Measurements from ENCODE around the gene TTC24. TPM values are rescaled to one million over a fixed set of nuclear protein-coding genes. Genes with fewer than 3 reads are reported as not detected.

TTC24 gene
- total RNA-seq, 1 donor from 2014 or later, result 19.6 TPM

GRCh38 chr1:156544592-156545102 is 34.9 kb upstream of the TTC24 start:
- Mint-ChIP-seq H3K36me3 (ENCODE audit: low read depth) (no peaks in the 10 kb centered on the region), H3K27me3 (no peaks in the 10 kb centered on the region), H3K9me3 (no peaks in the 10 kb centered on the region), H3K27ac (no peak overlapping the region), H3K4me1 (no peaks in the 10 kb centered on the region), H3K4me3 (no peak overlapping the region)
- TF ChIP-seq CTCF (IDR thresholded peaks at IDR 0.05), result no peak
- ATAC-seq (ENCODE audit: low read depth) (no peak), DNase-seq (no peak)
- CTCF ChIA-PET, result no interaction called here
- POLR2A ChIA-PET, result interaction anchor here (0.6 kb wide), 1 partner anchor 211 kb away, joined by 4 read pairs; no protein-coding TSS in a partner anchor
- intact Hi-C loops (cut with micrococcal nuclease), result loop anchor here (5.0 kb wide), 1 partner anchor 37 kb away; no protein-coding TSS in a partner anchor

GRCh38 chr1:156546267-156546666 is 33.3 kb upstream of the TTC24 start:
- ATAC-seq (ENCODE audit: low read depth), result no peak
- Mint-ChIP-seq H3K27ac (no peak overlapping the region), H3K4me3 (no peak overlapping the region), H3K36me3 (ENCODE audit: low read depth) (no peaks in the 10 kb centered on the region), H3K27me3 (no peaks in the 10 kb centered on the region), H3K9me3 (no peaks in the 10 kb centered on the region), H3K4me1 (peaks cover 10% of the 10 kb centered on the region)
- POLR2A ChIA-PET, result no interaction called here
- no peak for TF ChIP-seq CTCF (IDR thresholded peaks at IDR 0.05)
- CTCF ChIA-PET, result no interaction called here
- no peak for DNase-seq
- intact Hi-C loops (cut with micrococcal nuclease), result loop anchor here (5.0 kb wide), 1 partner anchor 39 kb away; no protein-coding TSS in a partner anchor

GRCh38 chr1:156547434-156547833 is 32.1 kb upstream of the TTC24 start:
- DNase-seq (no peak), ATAC-seq (ENCODE audit: low read depth) (no peak)
- no peak for TF ChIP-seq CTCF (IDR thresholded peaks at IDR 0.05)
- ChIA-PET CTCF (interaction anchor here (0.6 kb wide), 1 partner anchor 36 kb away, joined by 5 read pairs; no protein-coding TSS in a partner anchor), POLR2A (interaction anchor here (0.6 to 1.2 kb wide), 2 partner anchors 55 to 59 kb away, joined by 3 to 5 read pairs; no protein-coding TSS in a partner anchor)
- Mint-ChIP-seq H3K27ac (no peak overlapping the region), H3K36me3 (ENCODE audit: low read depth) (no peaks in the 10 kb centered on the region), H3K4me3 (no peak overlapping the region), H3K9me3 (no peaks in the 10 kb centered on the region), H3K27me3 (no peaks in the 10 kb centered on the region), H3K4me1 (peaks cover 21% of the 10 kb centered on the region)
- intact Hi-C loops (cut with micrococcal nuclease), result loop anchor here (5.0 kb wide), 1 partner anchor 40 kb away; no protein-coding TSS in a partner anchor

GRCh38 chr1:156547982-156548381 is 31.5 kb upstream of the TTC24 start:
- Mint-ChIP-seq H3K36me3 (ENCODE audit: low read depth) (no peaks in the 10 kb centered on the region), H3K4me3 (no peak overlapping the region), H3K4me1 (peaks cover 27% of the 10 kb centered on the region), H3K27me3 (no peaks in the 10 kb centered on the region), H3K9me3 (no peaks in the 10 kb centered on the region), H3K27ac (no peak overlapping the region)
- ChIA-PET CTCF (no interaction called here), POLR2A (interaction anchor here (0.6 to 1.2 kb wide), 2 partner anchors 55 to 59 kb away, joined by 3 to 5 read pairs; no protein-coding TSS in a partner anchor)
- no peak for ATAC-seq (ENCODE audit: low read depth)
- intact Hi-C loops (cut with micrococcal nuclease), result loop anchor here (5.0 kb wide), 1 partner anchor 41 kb away; no protein-coding TSS in a partner anchor
- DNase-seq, result no peak
- no peak for TF ChIP-seq CTCF (IDR thresholded peaks at IDR 0.05)

- ChIA-PET CTCF (no interaction called here), POLR2A (interaction anchor here (0.6 to 1.0 kb wide), 6 partner anchors 40 to 52 kb away, joined by 3 to 7 read pairs (median 4); partner anchors contain the start of genes GPATCH4 and MEF2D)
- no peak overlapping the region for H3K27ac Mint-ChIP-seq
- no peak for ATAC-seq (ENCODE audit: low read depth)
- H3K9me3 Mint-ChIP-seq, result no peaks in the 10 kb centered on the region
- TF ChIP-seq CTCF (IDR thresholded peaks at IDR 0.05), result no peak
- no peak overlapping the region for H3K4me3 Mint-ChIP-seq
- H3K27me3 Mint-ChIP-seq, result no peaks in the 10 kb centered on the region
- intact Hi-C loops (cut with micrococcal nuclease), result loop anchor here (5.0 kb wide), 1 partner anchor 42 kb away; no protein-coding TSS in a partner anchor
- no peaks in the 10 kb centered on the region for H3K36me3 Mint-ChIP-seq (ENCODE audit: low read depth)
- no peak for DNase-seq
- H3K4me1 Mint-ChIP-seq, result peaks cover 41% of the 10 kb centered on the region
Observed at GRCh38 chr1:156549390-156549789, 30.1 kb upstream of the TTC24 start.

Data from activated B cell treated with CpG ODN at 0.5 μM for 24 hours (primary cell).